Cardiac fibroblast (primary cell): Measurements from ENCODE around the gene C20orf144.

Experiments used
- DNase-seq, 2 donors: peaks; one replicate each; pipeline versions ENCODE4 v3.0.0 to v3.0.0-alpha.2; 2010; ENCODE audit warnings: low read depth in 2 of 2
- H3K4me3 ChIP-seq, 2 donors: replicated peaks in 1 of 2; 1 replicate in 1 of 2; 2 replicates in 1 of 2; pipeline ENCODE4 v1.5.1; 2011; ENCODE audit warnings: low read depth in 2 of 2, low read length in 2 of 2, mild to moderate bottlenecking in 2 of 2, moderate library complexity in 1 of 2
- CTCF ChIP-seq: IDR thresholded peaks from one replicate; pipeline ENCODE4 v1.5.1; 2011; ENCODE audit warnings: low read depth, mild to moderate bottlenecking, low read length, inconsistent platforms

The C20orf144 gene

GRCh38 chr20:33654680-33655161 is 7.4 kb upstream of the C20orf144 start:
- no peak for TF ChIP-seq CTCF
- DNase-seq: no peak
- no peak overlapping the region for H3K4me3 ChIP-seq

DNA sequence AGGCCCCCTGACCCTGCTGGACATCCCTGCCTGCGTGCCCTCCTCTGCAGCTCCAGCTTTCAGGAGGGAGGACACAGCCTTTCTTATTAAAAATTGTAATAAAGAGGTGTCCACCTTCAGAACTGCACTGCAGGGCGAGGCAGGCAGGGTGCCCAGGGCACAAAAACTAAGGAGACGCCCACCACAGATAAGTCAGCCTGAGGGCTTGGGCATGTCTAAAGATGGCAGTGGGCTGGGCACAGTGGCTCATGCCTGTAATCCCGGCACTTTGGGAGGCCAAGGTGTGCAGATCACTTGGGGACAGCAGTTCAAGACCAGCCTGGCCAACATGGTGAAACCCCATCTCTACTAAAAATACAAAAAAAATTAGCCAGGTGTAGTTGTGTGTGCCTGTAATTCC is 7.0 kb upstream of the C20orf144 start:
- no peak for DNase-seq
- TF ChIP-seq CTCF: no peak
- H3K4me3 ChIP-seq: no peak overlapping the region

DNA sequence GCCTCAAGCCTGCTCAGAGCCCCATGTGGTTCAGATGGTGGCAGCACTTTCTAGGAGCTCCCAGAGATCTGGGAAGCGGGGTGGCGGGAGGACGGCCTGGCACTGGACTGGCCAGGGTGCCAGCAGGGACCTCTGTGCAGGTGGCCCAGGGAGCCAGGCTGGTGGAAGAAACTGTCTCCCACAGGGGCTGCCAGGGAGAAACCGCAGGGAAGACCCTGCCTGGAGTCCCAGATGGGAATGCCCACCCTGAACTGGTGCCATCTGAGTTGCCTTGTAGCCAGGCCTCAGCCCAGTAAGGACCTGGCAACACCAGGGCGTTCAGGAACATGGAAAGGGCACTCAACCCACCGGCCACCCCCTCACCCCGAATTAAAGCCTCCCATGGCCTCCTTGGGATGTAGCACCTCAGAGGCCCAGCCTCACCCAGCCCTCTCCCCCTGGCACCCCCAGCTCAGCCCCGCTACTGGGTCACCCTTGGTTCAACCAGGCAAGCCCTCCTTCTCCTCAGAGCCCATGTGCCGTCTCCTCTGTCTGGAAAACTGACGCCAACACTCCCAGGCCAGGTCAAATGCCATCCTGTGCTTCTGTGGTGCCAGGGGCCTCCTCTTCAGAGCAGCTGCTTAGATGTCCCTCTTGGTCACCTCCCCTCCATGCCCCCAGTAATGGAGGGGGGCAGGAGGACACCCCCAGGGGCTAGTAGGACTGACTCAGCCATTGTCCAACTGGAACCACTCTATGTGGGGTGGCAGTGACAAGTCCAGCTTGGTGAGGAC is 5.9 kb upstream of the C20orf144 start:
- TF ChIP-seq CTCF: no peak
- DNase-seq: no peak
- H3K4me3 ChIP-seq: no peak overlapping the region

GRCh38 chr20:33656783-33657703 is 5.1 kb upstream of the C20orf144 start:
- DNase-seq: no peak
- no peak overlapping the region for H3K4me3 ChIP-seq
- no peak for TF ChIP-seq CTCF

GRCh38 chr20:33657704-33658095 is 4.4 kb upstream of the C20orf144 start:
- no peak for TF ChIP-seq CTCF
- no peak for DNase-seq
- H3K4me3 ChIP-seq: no peak overlapping the region

DNA sequence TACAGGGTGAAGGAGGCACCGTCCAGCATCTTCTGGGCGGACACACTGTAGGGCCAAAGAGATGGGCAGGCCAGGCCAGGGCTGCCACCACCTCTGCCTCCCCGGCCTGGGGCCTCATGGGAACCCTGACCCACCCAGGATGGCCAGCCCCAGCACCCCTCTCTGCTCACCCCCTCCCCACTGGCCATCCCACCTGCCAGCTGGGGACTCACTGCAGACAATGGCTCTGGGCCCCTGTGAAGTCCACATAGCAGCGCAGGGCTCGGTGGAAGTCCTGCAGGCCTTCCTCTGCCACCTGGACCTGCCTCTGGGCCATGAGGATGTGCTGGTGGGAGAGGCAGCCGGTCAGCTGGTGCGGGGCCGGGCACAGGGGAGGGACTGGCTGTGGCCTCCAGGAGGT is 3.6 kb upstream of the C20orf144 start:
- DNase-seq: no peak
- no peak overlapping the region for H3K4me3 ChIP-seq
- no peak for TF ChIP-seq CTCF
